ENCODE data around the gene ALPL. TPM values are rescaled to one million over a fixed set of nuclear protein-coding genes. Genes with fewer than 3 reads are reported as not detected.

Gene ALPL
- total RNA-seq, 1 donor from 2014 or later: 43.1 TPM

DNA sequence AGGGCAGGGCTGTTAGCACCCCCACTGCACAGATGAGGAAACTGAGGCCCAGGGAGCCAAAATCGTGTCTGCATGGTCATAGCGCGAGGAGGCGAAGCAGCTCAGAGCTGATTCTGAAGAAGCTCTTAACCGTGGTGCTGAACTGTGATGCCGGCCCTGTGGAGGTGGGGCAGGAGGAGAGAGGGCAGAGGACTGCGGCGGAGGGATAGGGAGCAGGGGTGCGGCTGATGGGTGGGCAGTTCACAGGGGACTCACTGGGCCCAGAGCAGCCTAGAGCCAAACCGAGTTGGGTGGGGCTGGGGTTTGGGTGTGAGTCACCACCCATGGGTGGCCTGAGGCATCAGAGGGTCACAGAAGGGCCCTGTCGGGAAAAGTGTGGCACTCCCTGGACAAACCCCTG, 85.3 kb downstream of the ALPL start:
- Mint-ChIP-seq H3K27ac (no peak overlapping the region), H3K27me3 (peaks cover 3% of the 10 kb centered on the region), H3K4me3 (no peak overlapping the region), H3K4me1 (ENCODE audit: unreplicated experiment) (peaks cover 5% of the 10 kb centered on the region), H3K36me3 (no peaks in the 10 kb centered on the region), H3K9me3 (no peaks in the 10 kb centered on the region)
- no peak for DNase-seq (ENCODE audit: extremely low spot score, unreplicated experiment)
- TF ChIP-seq, protein P1, sequence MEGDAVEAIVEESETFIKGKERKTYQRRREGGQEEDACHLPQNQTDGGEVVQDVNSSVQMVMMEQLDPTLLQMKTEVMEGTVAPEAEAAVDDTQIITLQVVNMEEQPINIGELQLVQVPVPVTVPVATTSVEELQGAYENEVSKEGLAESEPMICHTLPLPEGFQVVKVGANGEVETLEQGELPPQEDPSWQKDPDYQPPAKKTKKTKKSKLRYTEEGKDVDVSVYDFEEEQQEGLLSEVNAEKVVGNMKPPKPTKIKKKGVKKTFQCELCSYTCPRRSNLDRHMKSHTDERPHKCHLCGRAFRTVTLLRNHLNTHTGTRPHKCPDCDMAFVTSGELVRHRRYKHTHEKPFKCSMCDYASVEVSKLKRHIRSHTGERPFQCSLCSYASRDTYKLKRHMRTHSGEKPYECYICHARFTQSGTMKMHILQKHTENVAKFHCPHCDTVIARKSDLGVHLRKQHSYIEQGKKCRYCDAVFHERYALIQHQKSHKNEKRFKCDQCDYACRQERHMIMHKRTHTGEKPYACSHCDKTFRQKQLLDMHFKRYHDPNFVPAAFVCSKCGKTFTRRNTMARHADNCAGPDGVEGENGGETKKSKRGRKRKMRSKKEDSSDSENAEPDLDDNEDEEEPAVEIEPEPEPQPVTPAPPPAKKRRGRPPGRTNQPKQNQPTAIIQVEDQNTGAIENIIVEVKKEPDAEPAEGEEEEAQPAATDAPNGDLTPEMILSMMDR (conservative IDR thresholded peaks at IDR 0.05): no peak

DNA sequence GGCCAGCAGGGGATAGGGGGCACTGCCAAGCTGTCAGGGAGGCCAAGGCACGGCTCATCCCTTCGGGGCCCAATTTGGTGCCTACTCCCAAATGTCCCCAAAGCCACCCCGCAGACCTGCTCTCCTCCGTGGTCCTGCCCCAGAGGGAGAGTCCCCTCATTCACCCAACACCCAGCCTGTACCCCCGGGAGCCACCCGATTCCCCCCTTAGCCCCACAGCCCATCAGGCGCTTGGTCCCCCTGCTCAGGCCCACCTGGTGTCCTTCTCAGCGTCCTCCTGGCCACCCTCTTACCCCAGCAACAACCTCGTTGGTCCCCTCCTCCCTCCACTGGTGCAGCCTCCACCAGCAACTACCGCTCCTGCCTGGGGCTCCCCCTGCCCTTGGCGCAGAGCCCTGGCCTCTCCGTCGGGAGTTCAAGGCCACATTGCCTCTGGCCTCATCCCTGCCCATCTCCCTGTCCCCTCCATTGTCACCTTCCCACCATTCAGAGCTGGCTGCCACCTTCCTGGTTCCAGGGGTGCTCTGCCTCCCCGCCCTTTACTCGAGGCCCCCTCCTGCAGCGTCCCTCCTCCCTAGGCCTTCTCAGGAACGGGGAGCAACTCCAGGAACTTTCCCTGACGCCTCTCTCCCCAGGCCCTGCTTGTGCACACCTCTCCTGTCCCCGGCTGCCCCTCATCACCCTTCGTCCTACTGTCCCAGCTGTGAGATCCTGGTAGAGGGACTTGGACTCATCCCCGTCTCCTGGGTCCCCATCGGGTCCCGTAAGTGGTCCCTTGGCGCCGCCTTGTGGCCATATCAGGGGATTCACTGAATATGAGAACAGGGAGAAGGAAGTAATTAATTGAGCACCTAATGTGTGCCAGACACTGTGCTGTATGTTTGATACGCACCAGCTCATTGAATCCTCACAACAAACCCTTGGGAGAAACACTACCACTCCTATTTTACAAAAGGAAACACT, 86.0 kb downstream of the ALPL start:
- H3K36me3 Mint-ChIP-seq: no peaks in the 10 kb centered on the region
- no peaks in the 10 kb centered on the region for H3K9me3 Mint-ChIP-seq
- H3K27me3 Mint-ChIP-seq: peaks cover 6% of the 10 kb centered on the region
- no peak overlapping the region for H3K4me3 Mint-ChIP-seq
- DNase-seq (ENCODE audit: extremely low spot score, unreplicated experiment): no peak
- H3K27ac Mint-ChIP-seq: no peak overlapping the region
- peaks cover 5% of the 10 kb centered on the region for H3K4me1 Mint-ChIP-seq (ENCODE audit: unreplicated experiment)
- TF ChIP-seq, protein P1 (conservative IDR thresholded peaks at IDR 0.05): peak; percentile 77

DNA sequence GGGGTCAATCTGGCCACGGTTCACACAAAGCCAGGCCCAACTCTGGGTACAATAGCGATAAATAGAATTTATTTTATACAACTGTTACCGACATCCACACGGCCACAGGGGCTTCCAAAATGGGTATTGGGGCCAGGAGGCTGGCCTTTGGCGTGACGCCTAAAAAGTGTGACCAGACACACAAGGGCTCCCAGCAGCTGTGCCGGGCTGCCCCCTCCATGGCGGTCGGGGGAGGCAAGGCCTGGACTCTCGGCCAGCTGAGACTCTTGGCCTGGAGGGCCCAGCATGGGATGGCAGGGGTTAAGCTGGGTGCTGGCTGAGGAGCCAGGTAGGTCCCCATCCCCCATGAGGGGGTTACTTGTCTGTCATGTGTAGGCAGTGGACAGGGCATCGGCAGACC, 87.0 kb downstream of the ALPL start:
- no peaks in the 10 kb centered on the region for H3K9me3 Mint-ChIP-seq
- H3K4me3 Mint-ChIP-seq: no peak overlapping the region
- TF ChIP-seq, protein P1 (conservative IDR thresholded peaks at IDR 0.05): no peak
- H3K36me3 Mint-ChIP-seq: no peaks in the 10 kb centered on the region
- no peaks in the 10 kb centered on the region for H3K4me1 Mint-ChIP-seq (ENCODE audit: unreplicated experiment)
- no peak overlapping the region for H3K27ac Mint-ChIP-seq
- DNase-seq (ENCODE audit: extremely low spot score, unreplicated experiment): no peak
- peaks cover 6% of the 10 kb centered on the region for H3K27me3 Mint-ChIP-seq

DNA sequence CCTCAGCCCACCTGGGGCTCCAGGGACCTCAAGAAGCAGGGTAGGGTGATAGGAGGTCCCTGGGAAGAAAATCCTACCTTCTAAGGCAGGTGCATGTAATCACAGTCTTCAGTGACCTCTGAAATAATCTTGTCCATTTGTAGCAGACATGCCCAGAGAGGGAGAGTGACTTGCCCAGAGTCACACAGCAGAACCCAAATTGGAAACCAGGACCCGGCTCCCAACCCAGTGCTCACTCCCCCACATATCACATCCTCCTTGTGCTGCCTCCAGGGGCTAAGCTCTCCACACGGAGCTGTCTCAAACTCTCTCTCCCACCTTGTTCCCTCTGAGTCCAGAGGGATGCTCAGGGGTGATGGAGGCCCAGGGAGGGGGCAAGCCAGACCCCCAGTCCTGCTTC, 87.4 kb downstream of the ALPL start:
- peaks cover 5% of the 10 kb centered on the region for H3K27me3 Mint-ChIP-seq
- H3K4me1 Mint-ChIP-seq (ENCODE audit: unreplicated experiment): no peaks in the 10 kb centered on the region
- no peak overlapping the region for H3K4me3 Mint-ChIP-seq
- no peaks in the 10 kb centered on the region for H3K9me3 Mint-ChIP-seq
- DNase-seq (ENCODE audit: extremely low spot score, unreplicated experiment): no peak
- no peak overlapping the region for H3K27ac Mint-ChIP-seq
- no peaks in the 10 kb centered on the region for H3K36me3 Mint-ChIP-seq
- TF ChIP-seq, protein P1 (conservative IDR thresholded peaks at IDR 0.05): no peak

DNA sequence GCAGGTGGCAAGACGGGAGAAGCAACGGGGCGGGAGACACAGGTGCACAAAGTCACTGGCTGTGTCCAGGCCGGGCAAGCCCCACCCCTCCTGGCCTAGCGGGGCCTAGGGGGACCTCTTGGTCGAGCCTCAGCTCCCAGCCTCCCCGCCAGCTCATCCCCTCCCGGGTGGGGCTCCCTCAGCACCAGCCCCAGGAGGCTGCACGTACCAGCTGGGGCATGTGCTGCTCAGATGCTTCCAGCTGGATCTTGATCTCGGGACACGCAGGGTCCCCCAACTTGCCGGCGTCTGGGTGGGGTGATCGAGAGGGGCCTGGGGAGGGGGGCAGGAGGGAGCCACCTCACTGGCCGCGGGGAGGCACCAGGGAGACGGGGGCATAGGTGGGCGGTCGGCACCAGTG, 88.5 kb downstream of the ALPL start:
- Mint-ChIP-seq H3K4me1 (ENCODE audit: unreplicated experiment) (no peaks in the 10 kb centered on the region), H3K9me3 (no peaks in the 10 kb centered on the region)
- TF ChIP-seq, protein P1 (conservative IDR thresholded peaks at IDR 0.05): no peak

More for the DNA sequence above, 88.5 kb downstream of the ALPL start:
- no peak for DNase-seq (ENCODE audit: extremely low spot score, unreplicated experiment)
- Mint-ChIP-seq H3K27ac (no peak overlapping the region), H3K36me3 (no peaks in the 10 kb centered on the region), H3K27me3 (peaks cover 5% of the 10 kb centered on the region), H3K4me3 (no peak overlapping the region)

Data from type B pancreatic cell (in vitro differentiated cells).